ENCODE results near the gene CABP4. TPM values are rescaled to one million over a fixed set of nuclear protein-coding genes. Genes with fewer than 3 reads are reported as not detected.
"Not testable (repeated sequence)": the region's sequence is repeated elsewhere in the genome, so short reads cannot be mapped to it uniquely, and the experiment has no call there.

CABP4 gene
- total RNA-seq, 1 experiment from 2014 or later, result 3.1 TPM

GRCh38 chr11:67453816-67454732, 1.1 kb upstream of the CABP4 start:
- DNase-seq (ENCODE audit: low read depth), result no peak

- DNase-seq (ENCODE audit: low read depth), result no peak
Observed at GRCh38 chr11:67456068-67456705, 1.0 kb downstream of the CABP4 start.

- no peak for DNase-seq (ENCODE audit: low read depth)
Observed at GRCh38 chr11:67457453-67457852, 2.3 kb downstream of the CABP4 start.

GRCh38 chr11:67458266-67458665, 3.1 kb downstream of the CABP4 start:
- no peak for DNase-seq (ENCODE audit: low read depth)

- no peak for DNase-seq (ENCODE audit: low read depth)
Observed at GRCh38 chr11:67463186-67463585, 8.0 kb downstream of the CABP4 start.

- DNase-seq (ENCODE audit: low read depth), result peak; percentile 63
Observed at GRCh38 chr11:67463680-67464410, 8.7 kb downstream of the CABP4 start.

GRCh38 chr11:67464411-67465188, 9.4 kb downstream of the CABP4 start:
- peak; percentile 64 for DNase-seq (ENCODE audit: low read depth)

GRCh38 chr11:67465189-67465510, 10.0 kb downstream of the CABP4 start:
- no peak for DNase-seq (ENCODE audit: low read depth)

GRCh38 chr11:67465530-67465929, 10.4 kb downstream of the CABP4 start:
- DNase-seq (ENCODE audit: low read depth), result not testable (repeated sequence)

- DNase-seq (ENCODE audit: low read depth), result no peak
Observed at GRCh38 chr11:67466367-67466766, 11.2 kb downstream of the CABP4 start.

- no peak for DNase-seq (ENCODE audit: low read depth)
Observed at GRCh38 chr11:67466962-67467771, 12.0 kb downstream of the CABP4 start.

GRCh38 chr11:67468056-67468455, 12.9 kb downstream of the CABP4 start:
- no peak for DNase-seq (ENCODE audit: low read depth)

GRCh38 chr11:67468456-67468758, 13.3 kb downstream of the CABP4 start:
- no peak for DNase-seq (ENCODE audit: low read depth)

- DNase-seq (ENCODE audit: low read depth), result peak; percentile 86
Observed at GRCh38 chr11:67468759-67469507, 13.8 kb downstream of the CABP4 start, which contains the start of gene TMEM134. TMEM134 (minus strand) TSS chr11:67469251; CDS start chr11:67469192, 59 bp downstream.

- DNase-seq (ENCODE audit: low read depth), result no peak
Observed at GRCh38 chr11:67469508-67469811, 14.3 kb downstream of the CABP4 start.

GRCh38 chr11:67470337-67471002, 15.3 kb downstream of the CABP4 start:
- DNase-seq (ENCODE audit: low read depth), result no peak

- no peak for DNase-seq (ENCODE audit: low read depth)
Observed at GRCh38 chr11:67472882-67473281, 17.7 kb downstream of the CABP4 start.

- not testable (repeated sequence) for DNase-seq (ENCODE audit: low read depth)
Observed at GRCh38 chr11:67476692-67477091, 21.5 kb downstream of the CABP4 start.

- not testable (repeated sequence) for DNase-seq (ENCODE audit: low read depth)
Observed at GRCh38 chr11:67477344-67478050, 22.3 kb downstream of the CABP4 start.
